ENCODE results near the gene EGFLAM. TPM values are rescaled to one million over a fixed set of nuclear protein-coding genes. Genes with fewer than 3 reads are reported as not detected.
"Not testable (repeated sequence)": the region's sequence is repeated elsewhere in the genome, so short reads cannot be mapped to it uniquely, and the experiment has no call there.

The EGFLAM gene
- polyA plus RNA-seq, 4 donors = 7.2 to 11.9 (median 11.0) TPM

- DNase-seq (ENCODE audit: low read depth in 4 of 4, low spot score in 2 of 4) = no peak
Measured at GRCh38 chr5:38413696-38414095, 155.3 kb downstream of the EGFLAM start.

DNA sequence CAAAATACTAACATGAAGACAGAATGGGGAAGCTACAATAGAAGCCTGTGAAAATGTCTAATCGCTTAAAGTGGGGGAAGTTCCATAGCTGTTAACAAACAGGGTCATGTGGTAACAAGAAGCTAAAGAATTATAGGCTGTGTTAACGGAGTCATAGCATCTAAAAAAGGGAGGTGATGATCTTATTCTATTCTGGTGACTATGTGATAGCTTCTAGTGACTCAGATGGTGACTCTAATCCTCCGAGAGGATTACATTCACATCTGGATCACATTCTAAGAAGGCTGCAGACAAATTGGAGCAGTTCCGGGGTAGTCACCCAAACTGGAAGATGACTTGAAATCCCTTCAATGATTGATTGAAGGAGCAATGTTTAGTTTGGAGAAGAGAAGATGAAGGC, 156.0 kb downstream of the EGFLAM start:
- no peak for DNase-seq (ENCODE audit: low read depth in 4 of 4, low spot score in 2 of 4)

DNA sequence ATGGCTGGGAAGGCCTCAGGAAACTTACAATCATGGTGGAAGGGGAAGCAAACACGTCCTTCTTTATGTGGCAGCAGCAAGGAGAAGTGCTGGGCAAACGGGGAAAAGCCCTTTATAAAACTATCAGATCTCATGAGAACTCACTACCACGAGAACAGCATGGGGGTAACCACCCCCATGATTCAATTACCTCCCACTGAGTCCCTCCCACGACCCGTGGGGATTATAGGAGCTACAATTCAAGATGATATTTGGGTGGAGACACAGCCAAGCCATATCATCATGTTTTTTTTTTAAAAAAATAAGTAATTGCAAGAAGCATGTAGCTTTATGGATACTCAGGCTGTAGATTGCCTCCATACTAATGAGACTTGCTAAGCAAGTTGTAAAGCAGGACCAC, 157.4 kb downstream of the EGFLAM start:
- not testable (repeated sequence) for DNase-seq (ENCODE audit: low read depth in 4 of 4, low spot score in 2 of 4)

DNA sequence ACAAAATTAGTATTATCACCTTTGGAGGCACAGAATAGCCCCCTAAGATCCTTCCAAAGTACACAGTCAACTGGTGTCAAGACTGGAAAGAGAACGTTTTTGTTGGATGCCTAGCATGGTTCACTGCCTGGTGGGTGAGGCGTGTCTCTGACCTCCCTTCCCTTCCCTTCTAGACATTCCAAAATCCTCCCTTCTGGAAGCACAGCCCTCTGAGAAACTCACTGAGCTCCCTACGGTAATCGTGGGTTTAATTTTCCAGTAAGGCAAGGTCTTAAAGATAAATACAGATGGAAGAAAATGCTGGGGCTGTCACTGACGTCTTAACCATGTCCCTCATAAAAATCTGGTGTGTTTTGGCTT, 159.3 kb downstream of the EGFLAM start:
- DNase-seq (ENCODE audit: low read depth in 4 of 4, low spot score in 2 of 4) = no peak

GRCh38 chr5:38420246-38420645, 161.9 kb downstream of the EGFLAM start:
- no peak for DNase-seq (ENCODE audit: low read depth in 4 of 4, low spot score in 2 of 4)

DNA sequence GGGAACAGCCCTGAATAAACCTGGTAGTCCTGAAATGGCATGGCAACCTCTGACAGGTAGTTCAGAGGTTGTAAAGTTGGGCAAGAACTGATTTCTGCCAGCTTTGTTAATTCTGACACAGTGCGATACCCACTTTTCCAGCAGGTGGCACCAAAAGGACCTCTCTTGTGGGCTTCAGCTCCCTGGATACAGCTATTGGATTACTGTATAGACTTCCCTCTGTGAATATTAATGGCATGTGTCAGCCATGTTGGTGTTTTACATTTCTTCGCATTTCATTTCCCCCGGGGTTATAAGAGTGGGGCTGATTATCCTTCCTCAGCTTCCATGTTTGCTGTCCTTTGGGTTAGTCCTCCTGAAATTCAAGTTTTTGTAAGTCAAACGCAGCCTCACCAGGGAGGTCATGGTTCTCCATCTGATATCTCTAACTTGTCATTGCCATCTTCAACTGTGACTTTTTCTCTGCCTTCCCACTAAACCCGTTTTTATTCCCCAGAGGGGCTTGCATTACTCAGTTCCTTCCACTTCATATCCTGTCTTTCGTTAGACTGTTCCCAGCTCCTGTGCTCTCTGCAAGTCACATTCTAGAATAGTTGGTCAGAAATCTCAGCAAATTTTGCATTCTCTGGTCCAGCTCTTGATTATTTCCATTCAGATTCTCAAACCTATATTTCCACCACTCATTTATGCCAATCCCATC, 162.5 kb downstream of the EGFLAM start:
- DNase-seq (ENCODE audit: low read depth in 4 of 4, low spot score in 2 of 4) = peak in 1 of 4 donors; percentile 66

DNA sequence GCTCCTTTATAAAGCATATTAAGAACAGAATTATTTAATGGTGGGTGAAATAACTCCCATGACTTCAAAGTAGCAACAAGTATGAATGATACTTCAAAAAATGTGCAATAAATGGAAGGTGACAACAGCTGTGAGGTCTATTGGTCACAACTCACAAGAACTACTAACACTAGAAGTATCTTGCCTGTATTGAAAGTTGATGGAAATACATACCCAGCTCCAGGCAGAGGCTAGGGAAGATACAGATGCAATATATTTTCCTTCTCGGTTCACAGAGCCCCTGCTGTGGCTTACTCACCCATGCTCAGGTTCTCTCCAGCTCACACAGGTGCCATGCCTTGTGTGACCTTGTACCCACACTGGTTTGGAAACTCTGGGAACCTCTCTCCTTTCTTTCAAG, 164.3 kb downstream of the EGFLAM start:
- DNase-seq (ENCODE audit: low read depth in 4 of 4, low spot score in 2 of 4) = no peak

- no peak for DNase-seq (ENCODE audit: low read depth in 4 of 4, low spot score in 2 of 4)
Measured at GRCh38 chr5:38423276-38424147, 165.2 kb downstream of the EGFLAM start.

- DNase-seq (ENCODE audit: low read depth in 4 of 4, low spot score in 2 of 4) = no peak
Measured at GRCh38 chr5:38424148-38425060, 166.0 kb downstream of the EGFLAM start.

DNA sequence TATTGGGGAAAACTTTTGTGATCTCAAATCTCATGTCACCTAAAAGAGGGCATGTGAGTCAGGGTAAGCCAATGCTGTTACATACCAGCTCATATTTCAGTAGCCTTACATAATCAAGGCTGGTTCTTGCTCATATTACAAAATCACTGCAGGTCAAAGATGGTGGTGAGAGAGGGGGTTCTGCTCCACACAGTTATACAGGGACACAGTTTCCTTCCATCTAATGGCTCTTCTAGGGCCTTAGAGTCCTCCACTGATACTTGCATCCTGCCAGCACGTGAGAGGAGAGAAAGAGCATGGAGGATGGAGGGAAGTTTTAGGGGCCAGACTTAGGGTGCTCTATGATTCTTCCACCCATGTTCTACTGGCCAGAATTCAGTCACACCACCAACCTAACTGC, 168.1 kb downstream of the EGFLAM start:
- DNase-seq (ENCODE audit: low read depth in 4 of 4, low spot score in 2 of 4) = no peak

DNA sequence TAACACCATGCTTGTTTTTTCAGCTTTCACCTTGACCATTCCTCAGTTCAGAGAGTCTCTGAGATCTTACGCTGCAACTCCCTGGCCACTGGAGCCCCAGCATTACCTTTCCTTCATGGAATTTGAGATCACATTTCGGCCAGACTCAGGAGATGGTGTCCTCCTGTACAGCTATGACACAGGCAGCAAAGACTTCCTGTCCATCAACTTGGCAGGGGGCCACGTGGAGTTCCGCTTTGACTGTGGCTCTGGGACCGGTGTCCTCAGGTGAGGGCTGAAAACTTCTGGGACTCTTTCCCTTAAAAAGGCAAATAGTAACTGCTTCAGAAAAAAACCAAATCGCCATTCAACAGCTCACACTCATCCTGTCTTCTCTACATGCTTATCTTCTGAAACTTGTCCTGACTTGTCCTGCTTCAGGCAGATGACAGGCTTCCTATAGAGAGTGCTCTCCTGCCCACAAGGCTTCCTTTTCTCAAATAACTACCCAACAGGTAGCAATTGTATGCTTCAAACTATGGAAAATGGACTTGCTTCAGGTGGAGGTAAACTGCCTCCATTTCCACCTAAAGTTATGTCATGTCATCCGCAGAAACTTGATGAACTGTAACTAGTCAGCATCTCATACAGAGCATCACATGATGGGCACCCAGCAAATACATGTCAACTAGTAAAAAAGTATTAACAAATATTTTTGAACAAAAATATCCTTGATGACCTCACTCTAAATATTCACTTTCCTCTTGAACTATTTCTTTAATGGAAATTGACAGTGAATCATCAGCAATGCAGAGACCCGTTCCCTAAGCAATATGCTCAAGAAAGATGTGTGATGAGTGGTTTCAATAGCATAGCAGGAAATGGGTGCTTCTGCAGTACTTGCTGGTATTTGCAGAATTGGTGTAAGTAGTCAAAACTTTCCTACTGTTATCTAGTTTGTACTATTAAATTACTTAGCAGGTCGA, 168.9 kb downstream of the EGFLAM start:
- DNase-seq (ENCODE audit: low read depth in 4 of 4, low spot score in 2 of 4) = no peak

DNA sequence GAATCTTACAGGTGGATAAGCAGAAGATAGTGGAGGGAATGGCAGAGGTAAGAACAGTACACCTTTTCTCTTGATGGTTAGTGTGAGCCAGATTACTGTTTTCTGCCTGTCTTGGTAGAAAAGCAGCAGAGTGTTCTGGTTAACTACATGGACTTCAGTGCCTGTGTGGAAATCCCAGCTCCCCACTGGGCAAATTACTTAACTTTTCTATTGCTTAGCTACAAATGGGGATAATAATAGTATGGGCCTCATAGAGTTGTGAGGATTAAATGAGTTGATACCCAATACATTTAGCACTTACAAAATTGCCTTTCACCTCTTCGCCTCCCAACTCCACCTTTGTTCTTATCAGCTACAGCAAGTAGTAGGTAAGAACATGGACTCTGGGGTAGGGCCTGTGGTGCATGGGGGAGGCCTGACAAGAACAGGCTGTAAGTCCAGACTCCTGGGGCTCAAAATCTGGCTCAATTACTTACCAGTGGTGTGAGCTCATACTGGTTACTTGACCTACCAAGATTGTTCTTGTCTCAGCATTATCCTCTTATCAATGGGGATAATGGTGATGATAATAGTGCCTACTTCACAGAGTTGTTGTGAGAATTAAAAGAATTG, 173.0 kb downstream of the EGFLAM start:
- no peak for DNase-seq (ENCODE audit: low read depth in 4 of 4, low spot score in 2 of 4)

DNA sequence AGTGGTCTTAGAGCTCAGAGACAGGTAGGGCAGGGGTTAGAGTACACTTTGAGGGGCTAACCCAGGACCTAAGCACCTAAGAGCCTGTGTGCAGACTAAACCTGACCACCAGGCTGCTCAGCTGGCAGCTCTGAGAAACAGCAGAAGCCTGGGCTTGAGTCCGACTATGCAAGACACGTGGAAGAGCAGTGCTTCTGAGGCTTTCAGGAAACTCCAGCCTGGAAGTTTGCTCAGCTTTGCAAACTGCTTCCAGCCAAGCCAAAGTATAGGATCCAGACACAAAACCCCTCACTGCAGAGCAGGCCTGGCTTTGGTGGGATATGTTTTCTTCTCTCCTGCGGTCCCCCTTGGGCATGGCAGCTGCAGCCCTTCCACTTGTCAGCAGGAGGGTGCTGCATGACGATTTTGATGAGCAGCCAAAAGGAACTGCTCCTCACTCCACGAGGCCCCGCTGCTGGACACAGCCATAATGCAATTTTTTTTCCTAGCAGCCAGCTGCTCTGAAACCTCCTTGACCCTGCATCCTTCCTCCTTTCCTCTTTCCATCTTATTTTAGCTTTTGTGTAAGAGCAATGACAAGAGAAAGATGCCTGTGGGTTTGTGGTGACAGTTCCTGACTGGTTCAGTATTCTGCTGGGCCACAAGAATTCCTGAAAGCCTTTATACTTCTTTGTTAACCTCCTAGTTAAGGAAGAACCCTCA, 175.0 kb downstream of the EGFLAM start:
- peak in 3 of 4 donors; percentile 56 to 70 (median 65) for DNase-seq (ENCODE audit: low read depth in 4 of 4, low spot score in 2 of 4)

GRCh38 chr5:38434966-38435705, 176.8 kb downstream of the EGFLAM start:
- DNase-seq (ENCODE audit: low read depth in 4 of 4, low spot score in 2 of 4) = no peak

- no peak for DNase-seq (ENCODE audit: low read depth in 4 of 4, low spot score in 2 of 4)
Measured at GRCh38 chr5:38438757-38439156, 180.4 kb downstream of the EGFLAM start.

DNA sequence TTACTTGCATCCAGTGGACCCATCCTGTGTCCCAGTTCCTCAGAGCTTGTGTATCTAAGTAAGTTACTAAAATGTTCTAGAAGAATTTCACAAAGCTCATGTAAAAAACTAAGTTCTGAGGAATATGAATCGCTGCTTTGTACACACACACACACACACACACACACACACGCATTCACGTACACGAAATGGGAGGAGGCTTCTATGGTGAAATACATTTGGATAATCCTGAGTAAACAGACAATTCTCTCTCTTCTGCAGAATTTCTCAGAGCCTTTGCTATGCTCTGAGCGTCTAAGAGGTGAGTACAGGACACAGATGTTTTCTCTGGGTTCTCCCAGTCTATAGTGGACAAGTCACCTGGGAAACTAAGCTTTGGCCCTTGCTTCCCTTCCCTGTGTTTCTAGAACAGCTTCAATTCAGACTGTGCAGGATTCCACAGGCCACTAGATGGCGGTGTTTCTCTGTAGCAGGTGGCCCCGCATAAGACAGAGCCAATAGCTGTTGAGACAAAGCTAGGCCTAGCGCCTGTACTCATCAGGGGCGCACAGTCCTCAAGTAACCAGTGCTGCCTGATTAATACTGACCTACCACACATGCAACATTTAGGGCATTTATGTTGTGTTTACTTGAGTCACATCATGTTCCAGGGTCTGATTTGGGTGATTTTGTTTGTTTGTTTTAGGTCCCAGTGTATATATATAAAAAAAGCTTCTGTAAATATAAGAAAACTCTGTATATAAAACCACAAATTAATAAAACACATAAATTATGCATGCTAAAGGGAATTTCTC, 183.3 kb downstream of the EGFLAM start:
- peak; percentile 75 to 90 (median 81) for DNase-seq (ENCODE audit: low read depth in 4 of 4, low spot score in 2 of 4)

- DNase-seq (ENCODE audit: low read depth in 4 of 4, low spot score in 2 of 4) = no peak
Measured at GRCh38 chr5:38442247-38442573, 183.9 kb downstream of the EGFLAM start.

Data from left renal cortex interstitium (tissue), 4 donors.